ENCODE measurements around the gene ERP44. TPM values are rescaled to one million over a fixed set of nuclear protein-coding genes. Genes with fewer than 3 reads are reported as not detected.

Gene ERP44
- total RNA-seq, 1 experiment from 2014 or later, result 19.5 TPM

DNA sequence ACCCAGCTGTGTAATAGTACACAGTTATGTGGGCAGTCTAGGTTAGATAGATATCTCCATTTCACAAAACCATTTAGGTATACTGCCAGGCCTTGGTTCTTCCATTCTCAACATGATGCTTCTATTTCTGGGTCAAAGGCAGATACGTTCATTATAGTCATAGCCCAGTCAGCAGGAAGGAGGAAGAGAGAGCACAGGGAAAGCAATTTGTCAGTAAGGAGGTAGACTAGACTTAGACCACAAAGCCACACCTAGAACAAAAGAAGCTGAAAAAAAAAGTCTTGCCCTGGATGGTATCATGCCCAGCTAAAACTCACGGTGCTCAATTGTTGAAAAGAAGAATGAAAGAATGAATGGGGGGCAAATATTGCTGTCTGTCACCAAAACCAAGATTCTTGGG is 7.8 kb upstream of the ERP44 start:
- H3K9me2 ChIP-seq (ENCODE audit: insufficient read depth), result no peaks in the 10 kb centered on the region
- CTCF ChIA-PET, result interaction anchor here (0.7 kb wide), 1 partner anchor 35 kb away, joined by 3 read pairs; no protein-coding TSS in a partner anchor
- H3K27me3 ChIP-seq (ENCODE audit: insufficient read depth, low read depth), result no peaks in the 10 kb centered on the region
- TF ChIP-seq, protein P1, sequence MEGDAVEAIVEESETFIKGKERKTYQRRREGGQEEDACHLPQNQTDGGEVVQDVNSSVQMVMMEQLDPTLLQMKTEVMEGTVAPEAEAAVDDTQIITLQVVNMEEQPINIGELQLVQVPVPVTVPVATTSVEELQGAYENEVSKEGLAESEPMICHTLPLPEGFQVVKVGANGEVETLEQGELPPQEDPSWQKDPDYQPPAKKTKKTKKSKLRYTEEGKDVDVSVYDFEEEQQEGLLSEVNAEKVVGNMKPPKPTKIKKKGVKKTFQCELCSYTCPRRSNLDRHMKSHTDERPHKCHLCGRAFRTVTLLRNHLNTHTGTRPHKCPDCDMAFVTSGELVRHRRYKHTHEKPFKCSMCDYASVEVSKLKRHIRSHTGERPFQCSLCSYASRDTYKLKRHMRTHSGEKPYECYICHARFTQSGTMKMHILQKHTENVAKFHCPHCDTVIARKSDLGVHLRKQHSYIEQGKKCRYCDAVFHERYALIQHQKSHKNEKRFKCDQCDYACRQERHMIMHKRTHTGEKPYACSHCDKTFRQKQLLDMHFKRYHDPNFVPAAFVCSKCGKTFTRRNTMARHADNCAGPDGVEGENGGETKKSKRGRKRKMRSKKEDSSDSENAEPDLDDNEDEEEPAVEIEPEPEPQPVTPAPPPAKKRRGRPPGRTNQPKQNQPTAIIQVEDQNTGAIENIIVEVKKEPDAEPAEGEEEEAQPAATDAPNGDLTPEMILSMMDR (conservative IDR thresholded peaks at IDR 0.05), result no peak
- no peak for TF ChIP-seq EZH2 (IDR thresholded peaks at IDR 0.05; ENCODE audit: low read depth)
- H3K36me3 ChIP-seq (ENCODE audit: low read depth), result peaks cover 11% of the 10 kb centered on the region
- intact Hi-C loops (cut with micrococcal nuclease; ENCODE audit: unreplicated experiment), result no loop called here
- no peaks in the 10 kb centered on the region for H3K79me2 ChIP-seq (ENCODE audit: low read depth)
- no peaks in the 10 kb centered on the region for H4K20me1 ChIP-seq (ENCODE audit: insufficient read depth)
- H3K9me3 ChIP-seq (ENCODE audit: insufficient read depth, low read depth), result no peaks in the 10 kb centered on the region
- H2AFZ ChIP-seq, result no peak overlapping the region
- POLR2A ChIA-PET (ENCODE audit: unreplicated experiment), result interaction anchor here (0.6 kb wide), 1 partner anchor 63 kb away, joined by 7 read pairs; no protein-coding TSS in a partner anchor
- BruUV-seq (replicated peaks), result no TSS peak
- H3K4me1 ChIP-seq (replicated peaks; ENCODE audit: insufficient read depth), result no peaks in the 10 kb centered on the region
- no peak overlapping the region for H3K4me3 ChIP-seq
- no peak overlapping the region for H3K27ac ChIP-seq
- H3K4me2 ChIP-seq, result no peak overlapping the region
- no peak for DNase-seq
- H3F3A ChIP-seq (ENCODE audit: insufficient read depth, low read depth), result no peaks in the 10 kb centered on the region

DNA sequence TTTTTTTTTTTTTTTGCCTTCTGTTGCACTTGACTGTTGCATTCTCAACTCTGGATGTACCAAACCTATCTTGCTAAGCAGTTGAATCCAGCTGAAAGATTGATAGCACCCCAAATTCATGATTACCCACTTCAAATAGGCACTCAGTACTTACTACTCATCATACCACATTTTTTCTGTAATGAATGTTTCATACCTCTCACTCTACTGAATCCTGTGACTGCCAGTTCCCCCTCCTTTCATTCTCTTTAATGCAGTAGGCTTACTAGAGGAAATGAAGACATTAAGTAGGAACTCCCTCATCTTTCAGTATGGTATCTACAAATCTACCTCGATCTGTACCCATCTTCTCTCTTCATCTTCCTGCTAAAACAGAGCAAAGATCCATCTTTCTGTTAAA is 7.1 kb upstream of the ERP44 start:
- no peaks in the 10 kb centered on the region for H3F3A ChIP-seq (ENCODE audit: insufficient read depth, low read depth)
- H3K4me2 ChIP-seq, result no peak overlapping the region
- no peak overlapping the region for H3K27ac ChIP-seq
- H3K27me3 ChIP-seq (ENCODE audit: insufficient read depth, low read depth), result no peaks in the 10 kb centered on the region
- no peak for DNase-seq
- peaks cover 13% of the 10 kb centered on the region for H3K36me3 ChIP-seq (ENCODE audit: low read depth)
- H3K9me3 ChIP-seq (ENCODE audit: insufficient read depth, low read depth), result no peaks in the 10 kb centered on the region
- no peak overlapping the region for H3K4me3 ChIP-seq
- no peaks in the 10 kb centered on the region for H3K4me1 ChIP-seq (replicated peaks; ENCODE audit: insufficient read depth)
- H3K9me2 ChIP-seq (ENCODE audit: insufficient read depth), result no peaks in the 10 kb centered on the region
- no peak for TF ChIP-seq EZH2 (IDR thresholded peaks at IDR 0.05; ENCODE audit: low read depth)
- TF ChIP-seq, protein P1 (conservative IDR thresholded peaks at IDR 0.05), result no peak
- no peaks in the 10 kb centered on the region for H3K79me2 ChIP-seq (ENCODE audit: low read depth)
- no peak overlapping the region for H2AFZ ChIP-seq
- BruUV-seq (replicated peaks), result no TSS peak
- intact Hi-C loops (cut with micrococcal nuclease; ENCODE audit: unreplicated experiment), result no loop called here
- no peaks in the 10 kb centered on the region for H4K20me1 ChIP-seq (ENCODE audit: insufficient read depth)
- POLR2A ChIA-PET (ENCODE audit: unreplicated experiment), result no interaction called here
- CTCF ChIA-PET, result no interaction called here

DNA sequence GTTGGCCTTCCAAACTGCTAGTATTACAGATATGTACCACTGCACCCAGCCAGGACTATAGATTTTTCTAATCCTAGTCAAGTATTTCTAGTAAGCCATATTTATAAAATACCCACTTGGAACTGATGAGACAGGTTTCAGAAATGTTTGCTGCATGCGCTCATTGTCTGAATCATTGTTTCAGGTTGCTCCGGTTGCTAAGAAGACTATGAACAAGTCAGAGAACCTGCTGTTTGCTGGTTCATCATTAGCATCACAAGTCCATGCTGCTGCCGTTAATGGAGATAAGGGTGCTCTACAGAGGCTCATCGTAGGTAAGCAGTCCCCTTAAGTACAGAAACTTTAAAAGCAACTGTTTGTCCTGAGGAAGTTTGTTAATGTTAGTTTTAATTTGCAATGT is 5.5 kb upstream of the ERP44 start:
- POLR2A ChIA-PET (ENCODE audit: unreplicated experiment), result no interaction called here
- CTCF ChIA-PET, result no interaction called here
- peaks cover 5% of the 10 kb centered on the region; the same call in 1 of the 2 replicates for H3K4me1 ChIP-seq (replicated peaks; ENCODE audit: insufficient read depth)
- no TSS peak for BruUV-seq (replicated peaks)
- DNase-seq, result no peak
- no peaks in the 10 kb centered on the region for H3K9me2 ChIP-seq (ENCODE audit: insufficient read depth)
- peaks cover 10% of the 10 kb centered on the region for H3K79me2 ChIP-seq (ENCODE audit: low read depth)
- H3K4me3 ChIP-seq, result no peak overlapping the region
- H3K9me3 ChIP-seq (ENCODE audit: insufficient read depth, low read depth), result no peaks in the 10 kb centered on the region
- no peaks in the 10 kb centered on the region for H4K20me1 ChIP-seq (ENCODE audit: insufficient read depth)
- no peak for TF ChIP-seq EZH2 (IDR thresholded peaks at IDR 0.05; ENCODE audit: low read depth)
- TF ChIP-seq, protein P1 (conservative IDR thresholded peaks at IDR 0.05), result no peak
- H3F3A ChIP-seq (ENCODE audit: insufficient read depth, low read depth), result no peaks in the 10 kb centered on the region
- H3K4me2 ChIP-seq, result no peak overlapping the region
- H2AFZ ChIP-seq, result no peak overlapping the region
- no peaks in the 10 kb centered on the region for H3K27me3 ChIP-seq (ENCODE audit: insufficient read depth, low read depth)
- H3K36me3 ChIP-seq (ENCODE audit: low read depth), result peaks cover 13% of the 10 kb centered on the region
- intact Hi-C loops (cut with micrococcal nuclease; ENCODE audit: unreplicated experiment), result no loop called here
- H3K27ac ChIP-seq, result no peak overlapping the region

Measured in PC-9 (cell line).